Measurements from ENCODE around the gene SKAP1.
"Not testable (repeated sequence)": the region's sequence is repeated elsewhere in the genome, so short reads cannot be mapped to it uniquely, and the experiment has no call there.

DNA sequence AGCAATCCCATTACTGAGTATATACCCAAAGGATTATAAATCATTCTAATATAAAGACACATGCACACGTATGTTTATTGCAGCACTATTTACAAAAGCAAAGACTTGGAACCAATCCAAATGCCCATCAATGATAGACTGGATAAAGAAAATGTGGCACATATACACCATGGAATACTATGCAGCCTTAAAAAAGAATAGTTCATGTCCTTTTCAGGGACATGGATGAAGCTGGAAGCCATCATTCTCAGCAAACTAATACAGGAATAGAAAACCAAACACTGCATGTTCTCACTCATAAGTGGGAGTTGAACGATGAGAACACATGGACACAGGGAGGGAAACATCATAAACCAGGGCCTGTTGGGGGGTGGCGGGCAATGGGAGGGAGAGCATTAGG lies 19.3 kb upstream of the SKAP1 start:
- TF ChIP-seq, protein P1, sequence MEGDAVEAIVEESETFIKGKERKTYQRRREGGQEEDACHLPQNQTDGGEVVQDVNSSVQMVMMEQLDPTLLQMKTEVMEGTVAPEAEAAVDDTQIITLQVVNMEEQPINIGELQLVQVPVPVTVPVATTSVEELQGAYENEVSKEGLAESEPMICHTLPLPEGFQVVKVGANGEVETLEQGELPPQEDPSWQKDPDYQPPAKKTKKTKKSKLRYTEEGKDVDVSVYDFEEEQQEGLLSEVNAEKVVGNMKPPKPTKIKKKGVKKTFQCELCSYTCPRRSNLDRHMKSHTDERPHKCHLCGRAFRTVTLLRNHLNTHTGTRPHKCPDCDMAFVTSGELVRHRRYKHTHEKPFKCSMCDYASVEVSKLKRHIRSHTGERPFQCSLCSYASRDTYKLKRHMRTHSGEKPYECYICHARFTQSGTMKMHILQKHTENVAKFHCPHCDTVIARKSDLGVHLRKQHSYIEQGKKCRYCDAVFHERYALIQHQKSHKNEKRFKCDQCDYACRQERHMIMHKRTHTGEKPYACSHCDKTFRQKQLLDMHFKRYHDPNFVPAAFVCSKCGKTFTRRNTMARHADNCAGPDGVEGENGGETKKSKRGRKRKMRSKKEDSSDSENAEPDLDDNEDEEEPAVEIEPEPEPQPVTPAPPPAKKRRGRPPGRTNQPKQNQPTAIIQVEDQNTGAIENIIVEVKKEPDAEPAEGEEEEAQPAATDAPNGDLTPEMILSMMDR (IDR thresholded peaks at IDR 0.05; ENCODE audit: low read depth, low read length): not testable (repeated sequence)
- TF ChIP-seq EZH2phosphoT487 (IDR thresholded peaks at IDR 0.05; ENCODE audit: low read depth): not testable (repeated sequence)
